ENCODE results near the gene UBL3. TPM values are rescaled to one million over a fixed set of nuclear protein-coding genes. Genes with fewer than 3 reads are reported as not detected.

The UBL3 gene
- total RNA-seq, 1 experiment from 2014 or later, result 11.1 TPM

DNA sequence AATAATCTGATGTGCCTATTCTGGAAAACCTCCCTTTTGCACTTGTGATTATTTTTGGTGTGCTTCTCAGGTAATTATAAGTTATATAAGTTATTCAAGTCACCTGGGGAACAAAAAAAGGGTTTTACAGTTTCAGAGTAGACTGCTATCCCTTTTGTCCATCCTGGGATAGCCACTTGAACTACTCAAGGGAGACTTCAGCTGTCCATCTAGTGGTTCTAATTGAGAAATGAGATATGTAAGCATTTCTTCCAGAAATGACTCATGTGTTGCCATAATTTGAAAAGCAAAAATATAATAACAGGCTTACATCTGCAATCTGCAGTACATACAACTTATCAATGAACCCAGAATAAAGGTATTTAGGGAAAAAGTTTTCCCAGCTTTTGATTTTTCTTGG lies 20.4 kb downstream of the UBL3 start:
- intact Hi-C loops (cut with micrococcal nuclease; ENCODE audit: unreplicated experiment) (no loop called here), in situ Hi-C loops (cut with HindIII; ENCODE audit: low pct_unique_long_range_greater_than_20kb, low sequenced_read_pairs) (no loop called here)
- no TSS peak for BruUV-seq (replicated peaks)
- TF ChIP-seq TCF7L2 (IDR thresholded peaks at IDR 0.05; ENCODE audit: low read depth, low read length) (no peak), POLR2AphosphoS5 (IDR thresholded peaks at IDR 0.05; ENCODE audit: low read depth, low read length) (no peak), SIN3A (IDR thresholded peaks at IDR 0.05; ENCODE audit: borderline replicate concordance, insufficient read depth, low read depth, low read length) (no peak)
- TF ChIP-seq, protein P1, sequence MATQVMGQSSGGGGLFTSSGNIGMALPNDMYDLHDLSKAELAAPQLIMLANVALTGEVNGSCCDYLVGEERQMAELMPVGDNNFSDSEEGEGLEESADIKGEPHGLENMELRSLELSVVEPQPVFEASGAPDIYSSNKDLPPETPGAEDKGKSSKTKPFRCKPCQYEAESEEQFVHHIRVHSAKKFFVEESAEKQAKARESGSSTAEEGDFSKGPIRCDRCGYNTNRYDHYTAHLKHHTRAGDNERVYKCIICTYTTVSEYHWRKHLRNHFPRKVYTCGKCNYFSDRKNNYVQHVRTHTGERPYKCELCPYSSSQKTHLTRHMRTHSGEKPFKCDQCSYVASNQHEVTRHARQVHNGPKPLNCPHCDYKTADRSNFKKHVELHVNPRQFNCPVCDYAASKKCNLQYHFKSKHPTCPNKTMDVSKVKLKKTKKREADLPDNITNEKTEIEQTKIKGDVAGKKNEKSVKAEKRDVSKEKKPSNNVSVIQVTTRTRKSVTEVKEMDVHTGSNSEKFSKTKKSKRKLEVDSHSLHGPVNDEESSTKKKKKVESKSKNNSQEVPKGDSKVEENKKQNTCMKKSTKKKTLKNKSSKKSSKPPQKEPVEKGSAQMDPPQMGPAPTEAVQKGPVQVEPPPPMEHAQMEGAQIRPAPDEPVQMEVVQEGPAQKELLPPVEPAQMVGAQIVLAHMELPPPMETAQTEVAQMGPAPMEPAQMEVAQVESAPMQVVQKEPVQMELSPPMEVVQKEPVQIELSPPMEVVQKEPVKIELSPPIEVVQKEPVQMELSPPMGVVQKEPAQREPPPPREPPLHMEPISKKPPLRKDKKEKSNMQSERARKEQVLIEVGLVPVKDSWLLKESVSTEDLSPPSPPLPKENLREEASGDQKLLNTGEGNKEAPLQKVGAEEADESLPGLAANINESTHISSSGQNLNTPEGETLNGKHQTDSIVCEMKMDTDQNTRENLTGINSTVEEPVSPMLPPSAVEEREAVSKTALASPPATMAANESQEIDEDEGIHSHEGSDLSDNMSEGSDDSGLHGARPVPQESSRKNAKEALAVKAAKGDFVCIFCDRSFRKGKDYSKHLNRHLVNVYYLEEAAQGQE (IDR thresholded peaks at IDR 0.05; ENCODE audit: insufficient read depth in 1 of 2, low read depth in 2 of 2, low read length in 1 of 2), result no peak
- TF ChIP-seq, protein P2, sequence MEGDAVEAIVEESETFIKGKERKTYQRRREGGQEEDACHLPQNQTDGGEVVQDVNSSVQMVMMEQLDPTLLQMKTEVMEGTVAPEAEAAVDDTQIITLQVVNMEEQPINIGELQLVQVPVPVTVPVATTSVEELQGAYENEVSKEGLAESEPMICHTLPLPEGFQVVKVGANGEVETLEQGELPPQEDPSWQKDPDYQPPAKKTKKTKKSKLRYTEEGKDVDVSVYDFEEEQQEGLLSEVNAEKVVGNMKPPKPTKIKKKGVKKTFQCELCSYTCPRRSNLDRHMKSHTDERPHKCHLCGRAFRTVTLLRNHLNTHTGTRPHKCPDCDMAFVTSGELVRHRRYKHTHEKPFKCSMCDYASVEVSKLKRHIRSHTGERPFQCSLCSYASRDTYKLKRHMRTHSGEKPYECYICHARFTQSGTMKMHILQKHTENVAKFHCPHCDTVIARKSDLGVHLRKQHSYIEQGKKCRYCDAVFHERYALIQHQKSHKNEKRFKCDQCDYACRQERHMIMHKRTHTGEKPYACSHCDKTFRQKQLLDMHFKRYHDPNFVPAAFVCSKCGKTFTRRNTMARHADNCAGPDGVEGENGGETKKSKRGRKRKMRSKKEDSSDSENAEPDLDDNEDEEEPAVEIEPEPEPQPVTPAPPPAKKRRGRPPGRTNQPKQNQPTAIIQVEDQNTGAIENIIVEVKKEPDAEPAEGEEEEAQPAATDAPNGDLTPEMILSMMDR (IDR thresholded peaks at IDR 0.05), result no peak
- Histone ChIP-seq H3K4me3 (ENCODE audit: low read depth in 2 of 2, low read length in 2 of 2) (no peak overlapping the region), H3K27me3 (ENCODE audit: control insufficient read depth, insufficient read depth, low read length) (no peaks in the 10 kb centered on the region), H3K27ac (ENCODE audit: low read length) (no peak overlapping the region), H3K9me3 (ENCODE audit: control insufficient read depth, insufficient read depth, low read depth, low read length) (no peaks in the 10 kb centered on the region), H3K36me3 (ENCODE audit: control insufficient read depth, insufficient read depth, low read length) (no peaks in the 10 kb centered on the region), H3K4me1 (ENCODE audit: control insufficient read depth, insufficient read depth, low read length) (no peaks in the 10 kb centered on the region)
- DNase-seq (ENCODE audit: low read depth, low spot score) (no peak), ATAC-seq (no peak)
- ChIA-PET CTCF (no interaction called here), POLR2A (interaction anchor here (0.6 to 0.8 kb wide), 2 partner anchors 10 to 20 kb away, joined by 4 to 13 read pairs; partner anchors contain the start of gene UBL3)

DNA sequence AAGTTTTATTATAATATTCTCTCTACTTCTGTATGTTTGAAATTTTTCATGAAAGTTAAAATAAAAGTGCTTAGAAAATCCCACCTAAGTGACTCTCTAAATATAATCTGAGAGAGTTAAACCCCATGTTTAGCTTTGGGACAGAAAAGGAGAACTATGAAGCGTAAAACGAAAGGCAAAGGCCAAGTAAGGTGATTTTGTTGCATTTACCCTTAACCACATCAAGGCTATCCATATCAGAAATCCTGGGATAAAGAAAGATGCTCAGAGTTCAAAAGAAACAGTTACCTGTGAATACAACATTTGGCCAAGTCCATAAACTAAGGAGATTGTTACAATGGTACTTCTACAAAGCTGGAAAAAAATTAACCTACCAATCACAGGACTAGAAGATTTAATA lies 31.3 kb downstream of the UBL3 start:
- ATAC-seq (no peak), DNase-seq (ENCODE audit: low read depth, low spot score) (no peak)
- POLR2A ChIA-PET, result interaction anchor here (1.0 kb wide), 1 partner anchor 644 kb away, joined by 3 read pairs; no protein-coding TSS in a partner anchor
- no TSS peak for BruUV-seq (replicated peaks)
- in situ Hi-C loops (cut with HindIII; ENCODE audit: low pct_unique_long_range_greater_than_20kb, low sequenced_read_pairs) (no loop called here), intact Hi-C loops (cut with micrococcal nuclease; ENCODE audit: unreplicated experiment) (no loop called here)
- Histone ChIP-seq H3K4me1 (ENCODE audit: control insufficient read depth, insufficient read depth, low read length) (peaks cover 3% of the 10 kb centered on the region), H3K4me3 (ENCODE audit: low read depth in 2 of 2, low read length in 2 of 2) (no peak overlapping the region), H3K27me3 (ENCODE audit: control insufficient read depth, insufficient read depth, low read length) (no peaks in the 10 kb centered on the region), H3K36me3 (ENCODE audit: control insufficient read depth, insufficient read depth, low read length) (no peaks in the 10 kb centered on the region), H3K9me3 (ENCODE audit: control insufficient read depth, insufficient read depth, low read depth, low read length) (no peaks in the 10 kb centered on the region), H3K27ac (ENCODE audit: low read length) (no peak overlapping the region)
- TF ChIP-seq, protein P2 (IDR thresholded peaks at IDR 0.05), result no peak
- no peak for TF ChIP-seq TCF7L2 (IDR thresholded peaks at IDR 0.05; ENCODE audit: low read depth, low read length)
- CTCF ChIA-PET, result no interaction called here
